Kidney tubule cell (primary cell): ENCODE measurements around the gene SLC36A3.
"Not testable (repeated sequence)": the region's sequence is repeated elsewhere in the genome, so short reads cannot be mapped to it uniquely, and the experiment has no call there.

ENCODE experiments used
- DNase-seq: peaks from one replicate; pipeline ENCODE4 v3.0.0-alpha.2; 2018; ENCODE audit warnings: low spot score

SLC36A3 gene

DNA sequence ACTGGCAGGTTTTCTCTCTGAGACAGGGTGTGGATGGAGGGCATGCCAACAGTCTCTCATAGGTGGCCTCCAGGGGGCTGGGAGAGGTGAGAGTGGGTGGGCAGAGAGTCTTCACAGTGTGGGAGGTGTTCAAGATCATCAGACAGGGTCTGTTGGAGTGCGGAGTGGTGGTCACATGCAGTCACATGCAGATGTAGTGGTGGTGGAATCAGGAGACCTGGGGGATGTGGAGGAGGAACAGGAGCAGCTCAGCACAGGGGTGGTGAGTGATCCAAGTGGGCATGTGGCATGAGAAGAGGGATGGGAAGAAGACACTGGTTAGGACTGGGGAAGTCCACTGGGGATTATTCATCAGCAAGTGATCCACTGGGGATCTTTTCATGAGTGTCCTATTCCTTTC, 44.8 kb downstream of the SLC36A3 start:
- DNase-seq: no peak

DNA sequence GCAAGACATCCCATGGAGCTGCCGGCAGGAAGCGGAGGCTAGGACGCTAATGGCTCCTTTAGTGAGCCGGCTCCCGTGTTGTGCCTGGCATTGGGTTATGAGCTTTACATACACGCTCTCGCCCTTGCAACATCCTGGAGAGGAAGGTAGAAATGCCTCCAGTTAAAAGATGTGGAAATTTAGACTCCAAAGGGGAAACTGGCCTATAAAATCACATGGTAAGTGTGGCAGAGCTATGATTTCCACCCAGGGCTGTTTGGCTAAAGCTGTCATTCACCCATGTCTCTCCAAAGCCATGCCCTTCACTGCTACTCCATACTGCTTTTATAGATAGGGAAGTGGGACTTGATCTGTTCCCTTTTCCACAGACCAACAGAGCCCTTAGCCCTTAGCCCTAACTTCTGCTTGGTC, 45.4 kb downstream of the SLC36A3 start:
- no peak for DNase-seq

DNA sequence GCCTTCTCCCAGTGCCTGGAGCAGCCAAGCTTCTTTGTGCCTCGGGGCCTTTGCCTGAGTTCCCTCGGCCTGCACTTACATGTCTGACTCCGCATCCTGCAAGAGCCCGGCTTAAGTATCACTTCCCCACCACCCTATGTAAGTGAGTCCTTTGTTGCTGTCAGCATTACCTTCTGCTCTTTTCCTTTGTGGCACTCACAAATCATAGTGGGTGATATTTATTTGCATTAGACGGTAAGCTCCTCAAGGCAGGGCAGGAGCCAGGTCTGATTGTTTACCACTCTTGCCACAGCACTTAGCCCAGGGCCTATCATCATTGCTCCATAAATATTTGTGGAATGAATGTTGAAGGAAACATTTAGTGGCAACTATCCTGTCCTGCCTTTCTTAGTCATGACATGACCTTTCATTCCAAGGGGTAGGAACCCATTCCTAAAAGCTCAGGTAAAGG, 45.8 kb downstream of the SLC36A3 start:
- peak; percentile 78 for DNase-seq

DNA sequence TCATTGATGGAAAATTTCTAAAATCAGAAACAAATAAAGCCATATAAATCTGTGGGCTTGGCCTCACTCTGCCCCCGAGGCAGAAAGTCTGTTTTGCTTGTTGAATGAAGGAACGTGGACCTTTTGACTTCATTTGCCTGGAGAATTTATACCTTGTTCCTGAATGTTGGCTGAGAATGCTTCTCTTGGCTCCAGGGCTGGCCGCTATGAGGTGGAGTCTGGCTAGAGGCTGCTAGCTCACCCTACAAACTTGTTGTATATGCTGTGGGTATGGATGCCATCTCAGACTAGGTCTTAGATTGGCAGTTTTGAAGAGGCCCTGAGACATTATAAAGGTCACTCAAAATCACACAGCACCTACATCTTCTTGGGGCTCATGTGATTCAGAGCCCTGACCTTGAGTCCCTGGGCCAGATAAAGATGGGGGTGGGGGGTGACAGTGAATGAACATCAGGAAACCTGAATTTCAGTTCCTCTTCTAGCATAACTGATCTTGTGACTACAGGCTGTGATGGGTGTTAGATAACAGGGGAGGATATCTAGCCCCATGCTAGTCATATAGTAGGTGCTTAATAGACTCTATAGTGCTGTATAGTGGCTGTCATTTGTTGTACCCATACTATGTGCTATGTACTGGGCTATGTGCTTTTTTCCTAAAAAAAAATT, 47.8 kb downstream of the SLC36A3 start:
- no peak for DNase-seq

DNA sequence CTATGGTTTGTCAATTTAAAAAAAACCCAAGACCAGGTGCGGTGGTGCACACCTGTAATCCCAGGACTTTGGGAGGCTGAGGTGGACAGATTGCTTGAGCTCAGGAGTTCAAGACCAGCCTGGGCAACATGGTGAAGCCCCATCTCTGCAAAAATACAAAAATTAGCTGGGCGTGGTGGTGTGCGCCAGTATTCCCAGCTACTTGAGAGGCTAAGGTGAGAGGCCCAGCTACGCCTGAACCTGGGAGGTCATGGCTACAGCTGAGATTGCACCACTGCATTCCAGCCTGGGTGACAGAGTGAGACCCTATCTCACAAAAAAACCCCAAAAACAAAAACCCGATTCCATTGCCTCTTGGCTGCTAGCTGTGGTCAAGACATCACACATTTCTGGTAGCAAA, 48.6 kb downstream of the SLC36A3 start:
- DNase-seq: not testable (repeated sequence)

DNA sequence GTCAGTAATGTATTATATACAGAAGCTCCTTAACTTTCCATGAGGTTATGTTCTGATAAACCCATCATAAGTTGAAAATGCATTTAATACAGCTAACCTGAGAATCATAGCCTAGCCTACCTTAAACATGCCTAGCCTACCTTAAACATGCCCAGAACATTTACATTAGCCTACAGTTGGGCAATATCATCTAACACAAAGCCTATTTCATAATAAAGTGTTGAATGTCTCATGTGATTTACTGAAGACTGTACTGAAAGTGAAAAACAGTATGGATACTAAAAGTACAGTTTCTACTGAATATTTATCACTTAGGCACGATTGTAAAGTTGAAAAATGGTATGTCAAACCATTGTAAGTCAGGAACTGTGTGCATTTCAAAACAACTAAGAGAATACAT, 49.0 kb downstream of the SLC36A3 start:
- DNase-seq: no peak

DNA sequence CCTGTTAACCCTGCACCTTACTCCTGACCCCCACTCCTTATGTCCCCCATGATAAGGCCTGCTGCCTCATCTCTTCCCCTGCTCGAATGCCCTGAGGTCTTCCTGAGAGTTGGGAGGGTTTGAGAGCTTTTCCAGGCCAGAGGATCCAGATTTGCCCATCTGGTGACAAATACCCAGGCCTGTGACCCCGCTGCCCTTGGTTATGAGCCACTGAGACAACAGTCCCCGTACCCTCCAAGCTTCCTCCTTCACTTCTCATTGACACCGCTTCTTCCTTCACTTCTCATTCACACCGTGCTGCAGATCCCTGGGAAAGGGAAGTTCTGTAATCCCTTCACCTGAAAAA, 50.0 kb downstream of the SLC36A3 start:
- no peak for DNase-seq

DNA sequence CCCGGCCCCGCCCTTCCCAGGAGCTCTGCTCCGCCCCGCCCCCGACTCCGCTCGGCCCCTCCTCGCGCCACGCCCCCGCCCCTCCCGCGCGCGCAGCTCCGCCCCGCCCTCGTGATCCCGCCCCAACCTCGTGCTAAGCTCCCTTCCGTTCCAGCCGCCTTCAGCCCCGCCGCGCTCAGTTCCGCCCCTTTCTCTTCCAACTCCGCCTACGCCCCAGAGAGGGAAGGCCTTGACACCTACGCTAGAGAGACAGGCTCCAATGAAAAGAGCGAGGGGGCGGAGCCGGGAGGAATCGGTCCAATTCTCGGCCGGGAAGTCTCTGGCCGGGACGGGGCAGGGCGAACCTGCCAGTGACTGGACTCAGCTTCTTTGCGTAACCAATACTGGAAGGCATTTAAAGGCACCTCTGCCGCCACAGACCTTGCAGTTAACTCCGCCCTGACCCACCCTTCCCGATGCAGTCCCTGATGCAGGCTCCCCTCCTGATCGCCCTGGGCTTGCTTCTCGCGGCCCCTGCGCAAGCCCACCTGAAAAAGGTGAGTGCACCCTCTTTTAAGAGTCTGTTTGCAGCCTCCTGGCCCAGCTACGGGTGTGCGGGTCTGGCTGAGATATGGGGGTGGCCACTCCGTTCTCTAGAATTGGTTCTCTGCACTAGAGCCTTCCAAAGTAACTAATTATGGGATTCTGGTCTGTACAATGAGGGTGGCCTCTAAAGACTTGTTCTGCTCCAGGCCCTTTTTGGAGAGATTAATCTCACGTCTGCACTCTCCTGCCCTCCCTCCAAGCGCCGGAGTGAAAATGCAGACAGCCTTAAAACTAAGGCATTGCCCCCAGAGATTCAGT, 50.6 kb downstream of the SLC36A3 start, which contains the start of gene GM2A:
TSS of gene GM2A (plus strand) at position 424 of the 843 bp plus-strand sequence. CDS start at position 456, 32 bp downstream.
- DNase-seq: peak; percentile 100

DNA sequence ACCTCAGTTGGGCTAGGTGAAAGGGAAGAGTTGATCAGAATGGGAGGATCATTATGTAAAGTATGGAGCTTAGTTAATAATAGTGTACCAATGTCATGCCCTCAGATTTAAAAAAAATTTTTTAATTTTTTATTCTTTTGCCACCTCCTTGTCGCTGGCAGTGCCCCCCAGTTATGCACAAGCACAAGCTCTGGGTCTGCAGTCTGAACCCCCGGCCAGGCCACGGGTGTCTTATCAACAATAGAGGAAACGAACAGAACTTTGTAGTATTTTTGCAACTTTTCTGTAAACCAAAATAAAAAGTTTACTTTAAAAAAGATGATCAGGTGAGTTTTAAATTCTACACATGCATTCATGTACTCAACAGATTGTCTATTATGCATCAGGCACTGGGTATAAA, 51.9 kb downstream of the SLC36A3 start:
- no peak for DNase-seq

DNA sequence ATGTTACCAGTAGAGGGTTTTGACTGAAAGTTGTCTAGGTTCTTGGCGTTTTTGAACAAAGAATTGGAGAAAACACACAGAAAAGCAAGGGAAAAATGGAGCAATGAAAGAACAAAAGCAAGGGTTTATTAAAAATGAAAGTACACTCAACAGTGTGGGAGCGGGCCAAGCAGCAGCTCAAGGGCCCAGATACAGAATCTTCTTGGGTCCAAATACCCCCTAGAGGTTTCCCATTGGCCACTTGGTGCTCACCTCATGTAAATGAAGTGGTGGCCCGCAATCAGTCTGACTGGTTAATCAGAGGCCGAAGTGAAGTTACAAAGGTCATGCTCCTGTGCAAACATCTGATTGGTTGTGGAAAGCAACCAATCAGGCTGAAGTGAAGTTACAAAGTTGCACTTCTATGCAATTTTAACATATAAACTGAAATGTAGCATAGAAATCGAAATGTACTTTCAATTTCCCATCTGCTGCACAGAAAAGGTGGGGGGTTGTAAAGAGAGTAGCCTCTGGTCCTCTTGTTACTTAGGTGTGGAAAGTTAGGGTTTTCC, 52.5 kb downstream of the SLC36A3 start:
- no peak for DNase-seq

DNA sequence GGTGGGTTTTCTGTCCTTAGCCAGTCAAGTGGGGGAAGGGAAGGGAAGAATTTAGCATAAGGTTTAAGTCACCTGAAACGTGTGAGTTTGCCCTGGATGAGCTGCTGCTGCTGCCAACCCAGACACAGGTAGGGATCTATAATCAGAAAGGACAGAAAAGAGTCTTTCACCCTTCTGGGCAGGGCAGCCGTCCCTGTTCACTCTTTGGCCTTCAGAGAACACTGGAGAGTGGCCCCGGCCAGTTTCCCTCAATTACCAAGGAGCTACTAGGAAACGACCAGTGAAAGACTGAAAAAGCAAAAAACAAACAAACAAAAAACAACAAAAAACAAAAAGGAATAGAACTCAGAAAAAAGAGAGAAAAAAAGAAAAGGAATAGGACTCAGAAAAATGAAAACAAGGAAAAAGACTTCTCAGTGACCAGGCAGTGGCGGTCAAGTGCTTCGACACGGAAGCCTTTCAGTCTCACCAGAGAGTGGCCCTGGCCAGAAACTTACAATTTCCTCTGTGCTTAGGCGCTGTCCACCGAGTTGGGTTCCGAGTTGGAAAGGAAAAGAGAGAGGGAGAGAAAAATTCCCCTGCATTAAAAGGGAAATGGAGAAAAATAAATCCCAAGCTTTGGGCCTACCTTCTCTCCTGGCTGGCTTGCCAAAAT, 53.1 kb downstream of the SLC36A3 start:
- no peak for DNase-seq

DNA sequence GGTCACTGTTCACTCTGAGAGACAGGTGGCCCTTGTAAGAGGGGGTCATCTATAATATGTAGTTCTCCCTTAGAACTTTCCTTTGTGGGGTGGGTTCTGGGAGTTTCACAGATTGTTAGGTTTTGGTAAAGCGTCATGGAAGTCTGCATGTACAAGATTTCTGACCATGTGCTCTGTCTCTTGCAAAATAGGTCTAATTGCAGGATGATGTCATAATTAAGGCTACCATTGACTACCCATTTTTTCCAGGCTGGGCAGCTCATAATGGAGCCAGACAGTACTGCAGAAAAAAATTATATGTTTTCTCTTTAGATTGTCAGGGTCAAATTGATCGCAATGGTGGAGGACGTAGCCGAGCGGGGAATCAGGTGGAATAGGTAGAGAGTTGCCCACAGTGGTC, 54.3 kb downstream of the SLC36A3 start:
- no peak for DNase-seq

DNA sequence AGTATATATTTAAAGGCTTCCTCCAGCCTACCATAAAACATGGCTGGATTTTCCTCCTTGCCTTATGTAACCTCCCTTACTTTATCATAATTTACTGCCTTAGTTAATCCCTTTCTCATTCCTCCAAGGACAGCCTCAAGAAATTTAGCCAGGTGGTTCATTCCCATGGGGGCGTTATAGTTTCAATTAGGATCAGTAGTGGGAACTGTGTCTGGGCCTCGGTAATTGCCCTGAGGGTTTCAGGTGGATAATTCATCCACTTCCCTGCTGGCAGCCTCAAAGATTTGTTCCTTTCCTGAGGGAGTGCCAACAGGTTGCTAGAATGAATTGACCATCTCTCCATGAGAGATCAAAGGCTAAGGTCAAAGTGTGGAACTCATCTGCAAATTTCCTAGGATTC, 54.9 kb downstream of the SLC36A3 start:
- DNase-seq: no peak

DNA sequence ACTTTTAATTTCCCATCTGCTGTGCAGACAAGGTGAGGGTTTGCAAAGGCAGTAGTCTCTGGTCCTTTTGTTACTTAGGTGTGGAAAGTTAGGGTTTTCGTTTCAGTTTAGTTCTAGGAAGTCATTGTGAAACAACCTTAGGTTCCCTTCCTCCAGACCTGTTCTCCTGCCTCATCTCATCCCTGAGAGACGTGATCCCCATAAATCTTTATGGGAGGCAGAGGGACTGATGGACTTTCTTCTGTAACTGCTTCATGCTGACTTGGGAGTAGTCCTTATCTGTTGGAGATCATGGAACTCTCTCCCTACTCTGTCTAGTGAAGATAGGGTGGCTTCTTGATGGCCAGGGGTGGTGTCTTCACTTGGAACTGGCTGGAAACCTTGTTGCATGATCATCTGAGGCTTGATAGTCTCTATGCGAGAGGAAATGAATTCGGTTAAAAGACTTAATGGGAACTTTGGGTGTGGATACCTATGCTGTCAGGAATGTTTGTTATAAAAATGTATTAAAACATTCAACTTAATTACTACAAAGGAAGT, 57.8 kb downstream of the SLC36A3 start:
- DNase-seq: no peak

DNA sequence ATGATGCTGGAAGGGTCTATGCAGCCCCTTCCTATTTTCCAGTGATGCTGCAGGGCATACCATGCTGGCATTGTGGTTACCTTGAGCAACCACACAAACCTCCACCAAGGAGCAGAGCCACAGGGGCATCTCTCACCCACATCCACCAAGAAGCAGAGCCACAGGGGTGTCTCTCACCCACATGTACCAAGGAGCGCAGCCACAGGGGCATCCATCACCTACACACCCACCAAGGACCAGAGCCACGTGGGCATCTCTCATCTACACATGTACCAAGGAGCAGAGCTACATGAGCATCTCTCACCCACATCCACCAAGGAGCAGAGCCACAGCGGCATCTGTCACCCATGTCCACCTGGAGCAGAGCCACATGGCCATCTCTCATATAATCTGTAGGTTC, 59.4 kb downstream of the SLC36A3 start:
- DNase-seq: no peak

DNA sequence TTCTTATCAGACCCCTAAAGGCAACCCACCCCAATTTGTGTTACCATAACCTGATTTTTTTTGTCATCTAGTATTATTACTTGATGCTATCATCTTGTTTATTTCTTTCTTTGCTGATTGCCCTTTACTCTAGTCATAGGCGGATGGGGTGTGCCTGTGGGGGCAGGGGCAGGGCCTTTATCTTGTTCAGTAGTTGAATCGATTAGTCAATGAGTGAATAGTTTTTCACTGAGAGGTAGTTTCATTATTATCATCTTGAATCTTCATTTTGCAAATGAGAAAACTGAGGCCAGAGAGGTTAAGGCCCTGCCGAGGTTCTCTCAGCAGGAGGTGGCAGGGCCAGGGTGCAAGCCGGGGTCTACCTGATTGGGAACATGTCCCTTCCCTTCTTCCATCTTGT, 60.0 kb downstream of the SLC36A3 start:
- no peak for DNase-seq

DNA sequence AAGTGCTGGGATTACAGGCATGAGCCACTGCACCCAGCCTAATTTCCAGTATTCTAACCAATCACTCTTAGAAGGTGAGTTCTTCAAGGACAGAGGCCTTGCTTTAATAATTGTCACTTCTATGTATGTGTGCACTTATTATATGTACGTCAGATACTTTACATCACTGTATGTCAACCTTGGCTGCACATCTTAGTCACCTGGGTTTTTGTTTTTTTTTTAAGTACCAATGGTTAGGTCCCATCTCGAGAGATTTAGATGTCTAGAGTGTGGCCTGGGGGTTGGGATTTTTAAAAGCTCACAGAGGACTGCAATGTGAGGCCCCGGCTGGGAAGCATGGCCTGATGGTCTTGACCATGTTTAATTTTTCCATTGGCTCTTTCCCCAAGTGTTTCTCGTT, 60.4 kb downstream of the SLC36A3 start:
- DNase-seq: no peak

DNA sequence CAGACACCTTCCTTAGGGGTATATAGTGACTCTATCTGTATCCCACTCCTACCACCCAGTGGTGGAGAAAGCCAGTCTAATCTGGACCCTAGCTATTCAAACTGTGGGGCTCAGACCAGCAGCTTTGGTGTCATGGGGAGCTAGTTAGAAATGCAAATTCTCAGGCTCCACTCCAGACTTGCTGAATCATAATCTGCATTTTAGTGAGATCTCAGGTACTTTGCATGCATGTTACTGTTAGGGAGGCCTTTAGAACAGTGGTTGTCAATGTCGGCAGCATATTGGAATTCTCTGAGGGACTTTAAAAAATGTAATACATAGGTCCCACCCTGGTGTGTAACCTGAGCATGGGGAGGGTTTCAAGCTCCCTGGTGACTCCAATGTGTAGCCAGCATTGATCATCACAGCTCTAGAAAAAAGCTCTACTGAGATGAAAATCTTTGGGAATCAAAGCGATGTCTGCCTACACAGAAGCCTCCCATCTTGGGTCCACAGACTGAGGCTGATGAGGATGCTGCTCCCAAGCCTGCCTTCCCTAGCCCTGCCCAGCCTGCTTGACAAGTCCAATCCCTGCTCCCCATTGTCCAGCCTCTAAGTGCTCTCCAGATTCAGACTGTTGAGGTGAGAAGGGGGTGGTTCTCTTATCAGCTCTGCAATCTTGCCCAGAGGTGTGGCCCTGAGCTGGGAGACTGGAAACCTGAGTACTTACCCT, 62.5 kb downstream of the SLC36A3 start:
- no peak for DNase-seq

DNA sequence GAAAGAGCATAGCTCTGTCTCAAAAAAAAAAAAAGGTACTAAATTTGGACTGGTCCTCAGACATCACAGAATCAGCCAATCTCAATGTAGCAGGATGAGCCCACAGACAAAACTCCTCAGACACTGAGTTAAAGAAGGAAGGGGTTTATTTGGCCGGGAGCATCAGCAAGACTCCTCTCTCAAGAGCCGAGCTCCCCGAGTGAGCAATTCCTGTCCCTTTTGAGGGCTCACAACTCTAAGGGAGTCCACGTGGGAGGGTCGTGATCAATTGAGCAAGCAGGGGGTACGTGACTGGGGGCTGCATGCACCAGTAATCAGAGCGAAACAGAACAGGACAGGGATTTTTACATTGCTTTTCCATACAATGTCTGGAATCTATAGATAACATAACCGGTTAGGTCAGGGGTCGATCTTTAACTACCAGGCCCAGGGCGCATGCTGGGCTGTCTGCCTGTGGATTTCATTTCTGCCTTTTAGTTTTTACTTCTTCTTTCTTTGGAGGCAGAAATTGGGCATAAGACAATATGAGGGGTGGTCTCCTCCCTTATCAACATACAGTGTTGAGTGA, 63.2 kb downstream of the SLC36A3 start:
- not testable (repeated sequence) for DNase-seq

DNA sequence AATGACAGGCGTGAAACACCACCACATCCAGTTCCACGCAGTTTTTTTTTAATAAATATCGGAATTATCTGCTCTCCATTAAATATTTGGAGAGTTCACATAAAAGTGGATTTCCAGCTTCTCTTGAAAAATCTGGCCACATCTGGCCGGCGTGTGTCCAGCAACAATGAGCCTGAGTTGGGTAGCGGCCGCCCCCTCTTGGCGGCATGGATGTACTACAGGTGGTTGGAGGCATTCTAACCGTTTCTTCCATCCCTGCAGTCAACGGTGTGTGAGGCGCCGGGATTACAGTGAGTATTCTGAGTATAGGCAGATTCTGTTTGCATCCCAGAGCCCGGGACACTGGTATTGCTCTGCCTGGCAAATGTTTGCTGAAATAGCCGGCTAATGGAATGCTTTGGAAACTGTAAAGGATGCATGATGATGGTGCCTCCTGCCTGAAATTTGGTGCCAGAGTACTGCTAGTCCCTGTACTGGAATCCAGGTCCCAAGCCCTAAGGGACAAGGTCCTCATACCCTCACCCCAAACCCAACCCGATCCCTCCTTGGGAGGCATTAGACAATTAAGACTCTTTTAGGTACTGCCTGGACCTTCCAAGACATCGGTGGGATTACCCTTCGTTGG, 64.2 kb downstream of the SLC36A3 start:
- peak; percentile 65 for DNase-seq

DNA sequence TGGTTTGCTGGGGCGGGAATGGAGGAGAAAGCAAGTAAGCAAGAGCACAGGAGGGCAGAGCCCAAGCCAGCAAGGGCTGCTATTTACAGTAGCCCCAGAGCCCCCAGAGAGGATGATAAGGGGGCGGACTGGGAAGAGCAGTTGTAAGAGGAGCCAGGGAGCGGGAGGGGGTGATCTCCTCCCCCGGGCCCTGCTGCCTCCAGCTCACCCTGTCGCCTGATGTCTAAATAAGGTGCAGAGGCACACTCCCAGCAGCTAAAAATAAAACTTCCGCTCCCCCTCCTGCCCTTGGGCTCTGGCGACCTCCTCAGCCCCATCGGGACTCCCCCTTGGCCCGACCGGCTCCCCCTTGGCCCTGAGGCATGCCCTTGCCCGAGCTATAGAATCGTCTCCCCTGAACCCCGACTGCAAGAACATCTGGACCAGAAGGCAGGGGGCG, 65.2 kb downstream of the SLC36A3 start:
- no peak for DNase-seq
